ENCODE results near the gene NAALADL1.

The NAALADL1 gene

DNA sequence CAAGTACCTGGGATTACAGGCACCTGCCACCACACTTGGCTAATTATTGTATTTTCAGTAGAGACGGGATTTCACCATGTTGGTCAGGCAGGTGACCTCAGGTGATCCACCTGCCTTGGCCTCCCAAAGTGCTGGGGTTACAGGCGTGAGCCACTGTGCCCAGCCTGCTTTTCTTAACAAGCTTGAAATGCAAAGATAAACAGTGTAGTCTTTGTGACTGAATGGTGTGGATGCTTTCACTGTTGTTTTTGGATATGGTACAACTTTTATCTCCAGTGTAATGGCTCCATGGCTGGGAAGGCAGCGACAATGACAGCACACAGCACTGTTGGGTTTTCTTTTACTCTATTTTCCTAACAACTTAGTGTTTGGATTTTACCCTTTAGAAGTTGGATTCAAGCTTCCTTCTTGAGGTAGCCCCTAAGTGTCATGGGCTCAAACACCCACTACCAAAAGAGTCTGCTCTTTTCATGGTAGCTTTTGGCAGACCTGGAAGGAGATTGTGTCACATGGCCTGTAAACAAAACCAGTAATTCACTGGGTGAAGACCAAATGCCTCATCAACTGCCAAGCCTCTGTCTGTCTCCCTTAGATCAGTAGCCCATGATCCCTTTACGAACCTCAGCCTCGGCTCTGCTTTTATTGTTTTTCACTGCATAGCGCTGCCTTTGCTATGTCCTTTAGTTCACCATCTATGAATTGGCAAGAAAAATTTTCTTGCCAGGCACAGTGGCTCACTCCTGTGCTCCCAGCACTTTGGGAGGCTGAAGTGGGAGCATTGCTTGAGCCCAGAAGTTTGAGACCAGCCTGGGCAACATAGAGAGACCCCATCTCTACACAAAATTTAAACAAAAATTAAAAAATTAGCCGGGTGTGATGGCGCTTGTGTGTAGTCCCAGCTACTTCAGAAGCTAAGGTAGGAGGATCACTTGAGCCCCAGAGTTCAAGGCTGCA, 44.1 kb upstream of the NAALADL1 start:
- no peak overlapping the region for H3K4me3 ChIP-seq (ENCODE audit: control insufficient read depth, low read depth, low read length)
- TF ChIP-seq, protein P1, sequence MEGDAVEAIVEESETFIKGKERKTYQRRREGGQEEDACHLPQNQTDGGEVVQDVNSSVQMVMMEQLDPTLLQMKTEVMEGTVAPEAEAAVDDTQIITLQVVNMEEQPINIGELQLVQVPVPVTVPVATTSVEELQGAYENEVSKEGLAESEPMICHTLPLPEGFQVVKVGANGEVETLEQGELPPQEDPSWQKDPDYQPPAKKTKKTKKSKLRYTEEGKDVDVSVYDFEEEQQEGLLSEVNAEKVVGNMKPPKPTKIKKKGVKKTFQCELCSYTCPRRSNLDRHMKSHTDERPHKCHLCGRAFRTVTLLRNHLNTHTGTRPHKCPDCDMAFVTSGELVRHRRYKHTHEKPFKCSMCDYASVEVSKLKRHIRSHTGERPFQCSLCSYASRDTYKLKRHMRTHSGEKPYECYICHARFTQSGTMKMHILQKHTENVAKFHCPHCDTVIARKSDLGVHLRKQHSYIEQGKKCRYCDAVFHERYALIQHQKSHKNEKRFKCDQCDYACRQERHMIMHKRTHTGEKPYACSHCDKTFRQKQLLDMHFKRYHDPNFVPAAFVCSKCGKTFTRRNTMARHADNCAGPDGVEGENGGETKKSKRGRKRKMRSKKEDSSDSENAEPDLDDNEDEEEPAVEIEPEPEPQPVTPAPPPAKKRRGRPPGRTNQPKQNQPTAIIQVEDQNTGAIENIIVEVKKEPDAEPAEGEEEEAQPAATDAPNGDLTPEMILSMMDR (IDR thresholded peaks at IDR 0.05; ENCODE audit: control insufficient read depth, insufficient read depth, low read depth, low read length, missing control alignments) = no peak
- DNase-seq (ENCODE audit: low read depth) = no peak

DNA sequence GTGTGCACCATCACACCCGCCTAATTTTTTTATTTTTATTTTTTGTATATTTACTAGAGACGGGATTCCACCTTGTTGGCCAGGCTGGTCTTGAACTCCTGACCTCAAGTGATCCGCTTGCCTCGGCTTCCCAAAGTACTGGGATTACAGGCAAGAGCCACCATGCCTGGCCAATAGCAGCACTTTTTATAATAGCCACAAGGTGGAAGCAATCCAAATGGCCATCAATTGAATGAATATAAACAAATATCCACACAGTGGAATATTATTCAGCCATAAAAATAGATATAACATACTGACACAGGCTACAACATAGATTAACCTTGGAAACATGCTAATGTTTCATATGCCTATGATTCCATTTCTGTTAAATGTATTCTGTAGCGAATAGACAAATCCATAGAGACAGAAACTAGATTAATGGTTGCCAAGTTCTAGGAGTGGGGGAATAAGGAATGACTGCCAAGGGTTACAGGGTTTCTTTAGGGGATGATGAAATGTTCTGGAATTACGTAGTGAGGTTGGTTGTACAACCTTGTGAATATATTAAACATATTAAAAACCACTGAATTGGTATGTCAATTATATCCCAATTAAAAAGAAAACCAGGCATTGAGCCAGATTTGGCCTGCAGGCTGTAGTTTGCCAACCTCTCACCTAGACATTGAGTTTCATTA, 42.5 kb upstream of the NAALADL1 start:
- TF ChIP-seq, protein P1 (IDR thresholded peaks at IDR 0.05; ENCODE audit: control insufficient read depth, insufficient read depth, low read depth, low read length, missing control alignments) = no peak
- H3K4me3 ChIP-seq (ENCODE audit: control insufficient read depth, low read depth, low read length) = no peak overlapping the region
- no peak for DNase-seq (ENCODE audit: low read depth)

DNA sequence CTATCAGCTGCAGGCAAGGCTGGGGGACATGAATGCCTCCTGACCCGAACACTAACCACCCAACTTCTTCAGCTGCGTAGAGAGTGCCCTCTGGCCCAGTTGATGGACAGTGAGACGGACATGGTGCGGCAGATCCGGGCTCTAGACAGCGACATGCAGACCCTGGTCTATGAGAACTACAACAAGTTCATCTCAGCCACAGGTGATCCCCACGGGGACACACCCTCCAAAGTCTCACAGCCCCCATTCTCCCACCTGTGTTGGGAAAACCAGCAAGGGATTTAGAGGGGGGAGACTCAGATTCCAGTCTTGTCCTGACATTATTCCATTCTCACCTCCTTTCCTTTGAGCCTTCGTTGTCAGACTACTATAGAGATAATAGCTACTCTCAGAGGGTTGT, 38.6 kb upstream of the NAALADL1 start:
- H3K4me3 ChIP-seq (ENCODE audit: control insufficient read depth, low read depth, low read length) = peak overlapping the region; percentile 77
- TF ChIP-seq, protein P1 (IDR thresholded peaks at IDR 0.05; ENCODE audit: control insufficient read depth, insufficient read depth, low read depth, low read length, missing control alignments) = no peak
- no peak for DNase-seq (ENCODE audit: low read depth)

DNA sequence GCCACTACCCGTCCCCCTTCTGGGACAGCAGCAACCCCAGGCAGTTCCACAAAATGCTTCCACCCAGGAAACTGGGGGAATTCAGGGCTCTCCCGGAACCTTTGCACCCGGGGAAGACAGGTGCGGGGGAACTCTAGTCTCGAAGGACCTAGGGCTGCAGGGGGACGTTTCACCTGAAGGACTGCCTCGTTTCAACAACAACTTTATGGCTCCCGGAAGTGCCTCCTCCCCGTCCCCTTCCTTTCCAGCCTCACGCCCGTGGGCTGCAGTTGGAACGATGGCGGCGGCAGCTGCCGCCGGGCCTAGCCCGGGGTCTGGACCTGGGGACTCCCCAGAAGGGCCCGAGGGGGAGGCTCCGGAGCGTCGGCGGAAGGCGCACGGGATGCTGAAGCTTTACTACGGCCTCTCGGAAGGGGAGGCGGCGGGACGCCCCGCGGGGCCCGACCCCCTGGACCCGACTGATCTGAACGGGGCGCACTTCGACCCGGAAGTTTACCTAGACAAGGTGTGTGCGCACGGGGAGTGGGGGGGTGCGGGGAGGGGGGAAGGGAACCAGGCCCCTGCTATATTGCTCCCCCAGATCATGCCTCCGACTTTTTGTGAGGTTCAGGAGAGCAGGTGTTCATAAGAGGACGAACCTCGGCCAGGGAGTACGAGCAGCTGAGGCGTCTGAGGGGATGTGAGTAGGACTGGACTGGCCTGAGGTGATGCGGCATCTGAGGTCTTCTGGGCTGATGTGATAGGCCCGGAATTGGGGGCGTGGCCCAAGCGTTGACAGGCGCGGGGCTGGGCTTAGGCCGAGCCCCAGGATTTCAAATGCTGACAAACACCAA, 37.8 kb upstream of the NAALADL1 start, which contains the start of gene VPS51:
VPS51 (plus strand) TSS at position 241 of the 833 bp plus-strand sequence; CDS start at position 278, 37 bp downstream.
- H3K4me3 ChIP-seq (ENCODE audit: control insufficient read depth, low read depth, low read length) = peak within 1 kb of the TSS; percentile 77
- TF ChIP-seq, protein P1 (IDR thresholded peaks at IDR 0.05; ENCODE audit: control insufficient read depth, insufficient read depth, low read depth, low read length, missing control alignments) = no peak
- DNase-seq (ENCODE audit: low read depth) = peak; percentile 73

DNA sequence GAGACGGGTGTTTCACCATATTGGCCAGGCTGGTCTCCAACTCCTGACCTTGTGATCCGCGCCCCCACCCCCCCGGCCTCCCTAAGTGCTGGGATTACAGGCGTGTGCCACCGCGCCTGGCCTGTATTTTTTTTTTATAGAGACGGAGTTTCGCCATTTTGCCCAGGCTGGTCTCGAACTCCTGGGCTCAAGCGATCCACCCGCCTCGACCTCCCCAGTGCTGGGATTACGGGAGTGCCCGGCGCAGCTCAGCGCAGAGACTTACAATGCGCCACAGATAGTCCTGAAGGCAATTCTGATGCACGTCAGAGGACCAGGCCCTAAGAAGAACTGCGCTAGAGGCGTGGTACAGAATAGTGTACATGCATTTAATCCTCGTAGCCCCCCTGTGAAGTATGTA, 37.1 kb upstream of the NAALADL1 start:
- H3K4me3 ChIP-seq (ENCODE audit: control insufficient read depth, low read depth, low read length) = peak overlapping the region; percentile 77
- no peak for DNase-seq (ENCODE audit: low read depth)
- TF ChIP-seq, protein P1 (IDR thresholded peaks at IDR 0.05; ENCODE audit: control insufficient read depth, insufficient read depth, low read depth, low read length, missing control alignments) = no peak

DNA sequence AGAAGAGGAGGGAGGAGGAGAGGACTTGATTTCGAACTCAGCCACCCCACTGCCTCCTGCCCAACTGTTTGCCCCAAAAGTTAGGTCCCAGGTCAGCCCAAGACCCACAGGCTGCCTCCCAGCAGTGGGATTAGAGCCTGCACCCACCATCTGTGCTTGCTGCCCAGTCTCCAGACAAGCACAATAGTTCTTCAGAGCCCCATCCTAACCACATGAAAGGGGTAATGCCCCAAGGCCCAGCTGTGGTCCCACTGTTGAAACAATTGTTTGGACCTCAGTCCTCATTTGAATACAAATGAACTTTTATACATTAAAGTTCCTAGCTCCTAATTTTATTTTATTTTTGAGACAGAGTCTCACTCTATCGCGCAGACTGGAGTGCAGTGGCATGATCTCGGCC, 32.3 kb upstream of the NAALADL1 start:
- TF ChIP-seq, protein P1 (IDR thresholded peaks at IDR 0.05; ENCODE audit: control insufficient read depth, insufficient read depth, low read depth, low read length, missing control alignments) = no peak
- H3K4me3 ChIP-seq (ENCODE audit: control insufficient read depth, low read depth, low read length) = no peak overlapping the region
- DNase-seq (ENCODE audit: low read depth) = no peak
